K562 (cell line): ENCODE measurements around the gene HLCS.

Experiments used
- NFRKB ChIP-seq: fragments of 450-650 bp; IDR thresholded peaks from 2 replicates; pipeline ENCODE4 v1.6.1; 2016; ENCODE audit warnings: low read depth
- NFYB ChIP-seq: IDR thresholded peaks from 2 replicates; pipeline ENCODE4 v1.6.1; 2011; ENCODE audit warnings: mild to moderate bottlenecking, moderate library complexity; ENCODE audit not compliant: insufficient read length; ENCODE audit errors: extremely low read depth
- TCF7L2 ChIP-seq: fragments of 150-350 bp; IDR thresholded peaks from 2 replicates; pipeline ENCODE4 v1.6.1; 2016; ENCODE audit warnings: low read depth, mild to moderate bottlenecking, low read length, moderate library complexity
- THRA ChIP-seq: fragments of 450-650 bp; IDR thresholded peaks from 2 replicates; pipeline ENCODE4 v1.6.1; 2017; ENCODE audit warnings: mild to moderate bottlenecking, moderate library complexity
- ZNF561 ChIP-seq: fragments of 450-650 bp; formaldehyde crosslinking; conservative IDR thresholded peaks from 2 replicates; pipeline ENCODE4 v1.4.0; 2020; ENCODE audit warnings: mild to moderate bottlenecking, moderate library complexity
- TF ChIP-seq, protein P1 (sequence below), 3 experiments: IDR thresholded peaks in 2 of 3; conservative IDR thresholded peaks in 1 of 3; 2 replicates each; pipeline ENCODE4 v1.5.1; 2011 to 2012; ENCODE audit warnings: low read length in 3 of 3, mild to moderate bottlenecking in 3 of 3, control low read depth in 2 of 3, improper control_type of control experiment in 1 of 3, inconsistent platforms in 1 of 3, low read depth in 1 of 3, mixed read lengths in 1 of 3, moderate library complexity in 1 of 3; ENCODE audit not compliant: insufficient read depth in 2 of 3
- TF ChIP-seq, protein P2 (sequence below): fragments of 250-450 bp; sonication (Bioruptor Pico); IDR thresholded peaks from 2 replicates; pipeline ENCODE4 v1.8.0; 2021; ENCODE audit warnings: mild to moderate bottlenecking, moderate library complexity
- TF ChIP-seq, protein P3 (sequence below), 2 experiments: fragments of 450-650 bp; IDR thresholded peaks; 2 replicates each; pipeline ENCODE4 v1.6.1; 2016

GRCh38 chr21:36909901-36910561 lies 56.4 kb downstream of the HLCS start:
- TF ChIP-seq, protein P1, sequence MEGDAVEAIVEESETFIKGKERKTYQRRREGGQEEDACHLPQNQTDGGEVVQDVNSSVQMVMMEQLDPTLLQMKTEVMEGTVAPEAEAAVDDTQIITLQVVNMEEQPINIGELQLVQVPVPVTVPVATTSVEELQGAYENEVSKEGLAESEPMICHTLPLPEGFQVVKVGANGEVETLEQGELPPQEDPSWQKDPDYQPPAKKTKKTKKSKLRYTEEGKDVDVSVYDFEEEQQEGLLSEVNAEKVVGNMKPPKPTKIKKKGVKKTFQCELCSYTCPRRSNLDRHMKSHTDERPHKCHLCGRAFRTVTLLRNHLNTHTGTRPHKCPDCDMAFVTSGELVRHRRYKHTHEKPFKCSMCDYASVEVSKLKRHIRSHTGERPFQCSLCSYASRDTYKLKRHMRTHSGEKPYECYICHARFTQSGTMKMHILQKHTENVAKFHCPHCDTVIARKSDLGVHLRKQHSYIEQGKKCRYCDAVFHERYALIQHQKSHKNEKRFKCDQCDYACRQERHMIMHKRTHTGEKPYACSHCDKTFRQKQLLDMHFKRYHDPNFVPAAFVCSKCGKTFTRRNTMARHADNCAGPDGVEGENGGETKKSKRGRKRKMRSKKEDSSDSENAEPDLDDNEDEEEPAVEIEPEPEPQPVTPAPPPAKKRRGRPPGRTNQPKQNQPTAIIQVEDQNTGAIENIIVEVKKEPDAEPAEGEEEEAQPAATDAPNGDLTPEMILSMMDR (IDR thresholded peaks at IDR 0.05 in 2 of 3, conservative IDR thresholded peaks at IDR 0.05 in 1 of 3; ENCODE audit: insufficient read depth in 2 of 3, low read depth in 1 of 3, low read length in 3 of 3), result no peak
- no peak for TF ChIP-seq TCF7L2
- no peak for TF ChIP-seq NFRKB
- TF ChIP-seq, protein P2, sequence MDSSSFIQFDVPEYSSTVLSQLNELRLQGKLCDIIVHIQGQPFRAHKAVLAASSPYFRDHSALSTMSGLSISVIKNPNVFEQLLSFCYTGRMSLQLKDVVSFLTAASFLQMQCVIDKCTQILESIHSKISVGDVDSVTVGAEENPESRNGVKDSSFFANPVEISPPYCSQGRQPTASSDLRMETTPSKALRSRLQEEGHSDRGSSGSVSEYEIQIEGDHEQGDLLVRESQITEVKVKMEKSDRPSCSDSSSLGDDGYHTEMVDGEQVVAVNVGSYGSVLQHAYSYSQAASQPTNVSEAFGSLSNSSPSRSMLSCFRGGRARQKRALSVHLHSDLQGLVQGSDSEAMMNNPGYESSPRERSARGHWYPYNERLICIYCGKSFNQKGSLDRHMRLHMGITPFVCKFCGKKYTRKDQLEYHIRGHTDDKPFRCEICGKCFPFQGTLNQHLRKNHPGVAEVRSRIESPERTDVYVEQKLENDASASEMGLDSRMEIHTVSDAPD (CRISPR knock-in tag), result no peak
- TF ChIP-seq ZNF561, result no peak
- no peak for TF ChIP-seq NFYB
- TF ChIP-seq, protein P3, sequence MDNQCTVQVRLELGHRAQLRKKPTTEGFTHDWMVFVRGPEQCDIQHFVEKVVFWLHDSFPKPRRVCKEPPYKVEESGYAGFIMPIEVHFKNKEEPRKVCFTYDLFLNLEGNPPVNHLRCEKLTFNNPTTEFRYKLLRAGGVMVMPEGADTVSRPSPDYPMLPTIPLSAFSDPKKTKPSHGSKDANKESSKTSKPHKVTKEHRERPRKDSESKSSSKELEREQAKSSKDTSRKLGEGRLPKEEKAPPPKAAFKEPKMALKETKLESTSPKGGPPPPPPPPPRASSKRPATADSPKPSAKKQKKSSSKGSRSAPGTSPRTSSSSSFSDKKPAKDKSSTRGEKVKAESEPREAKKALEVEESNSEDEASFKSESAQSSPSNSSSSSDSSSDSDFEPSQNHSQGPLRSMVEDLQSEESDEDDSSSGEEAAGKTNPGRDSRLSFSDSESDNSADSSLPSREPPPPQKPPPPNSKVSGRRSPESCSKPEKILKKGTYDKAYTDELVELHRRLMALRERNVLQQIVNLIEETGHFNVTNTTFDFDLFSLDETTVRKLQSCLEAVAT (IDR thresholded peaks at IDR 0.05), result no peak
- no peak for TF ChIP-seq THRA
